ENCODE results near the gene PPM1N.

DNA sequence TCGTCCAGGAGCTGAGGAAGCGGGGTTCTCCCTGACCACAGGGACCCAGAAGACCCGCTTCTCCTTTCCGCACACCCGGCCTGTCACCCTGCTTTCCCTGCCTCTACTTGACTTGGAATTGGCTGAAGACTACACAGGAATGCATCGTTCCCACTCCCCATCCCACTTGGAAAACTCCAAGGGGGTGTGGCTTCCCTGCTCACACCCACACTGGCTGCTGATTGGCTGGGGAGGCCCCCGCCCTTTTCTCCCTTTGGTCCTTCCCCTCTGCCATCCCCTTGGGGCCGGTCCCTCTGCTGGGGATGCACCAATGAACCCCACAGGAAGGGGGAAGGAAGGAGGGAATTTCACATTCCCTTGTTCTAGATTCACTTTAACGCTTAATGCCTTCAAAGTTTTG, 27.9 kb downstream of the PPM1N start:
- no peak for TF ChIP-seq POLR2AphosphoS5 (IDR thresholded peaks at IDR 0.05; ENCODE audit: low read depth)
- TF ChIP-seq, protein P1, sequence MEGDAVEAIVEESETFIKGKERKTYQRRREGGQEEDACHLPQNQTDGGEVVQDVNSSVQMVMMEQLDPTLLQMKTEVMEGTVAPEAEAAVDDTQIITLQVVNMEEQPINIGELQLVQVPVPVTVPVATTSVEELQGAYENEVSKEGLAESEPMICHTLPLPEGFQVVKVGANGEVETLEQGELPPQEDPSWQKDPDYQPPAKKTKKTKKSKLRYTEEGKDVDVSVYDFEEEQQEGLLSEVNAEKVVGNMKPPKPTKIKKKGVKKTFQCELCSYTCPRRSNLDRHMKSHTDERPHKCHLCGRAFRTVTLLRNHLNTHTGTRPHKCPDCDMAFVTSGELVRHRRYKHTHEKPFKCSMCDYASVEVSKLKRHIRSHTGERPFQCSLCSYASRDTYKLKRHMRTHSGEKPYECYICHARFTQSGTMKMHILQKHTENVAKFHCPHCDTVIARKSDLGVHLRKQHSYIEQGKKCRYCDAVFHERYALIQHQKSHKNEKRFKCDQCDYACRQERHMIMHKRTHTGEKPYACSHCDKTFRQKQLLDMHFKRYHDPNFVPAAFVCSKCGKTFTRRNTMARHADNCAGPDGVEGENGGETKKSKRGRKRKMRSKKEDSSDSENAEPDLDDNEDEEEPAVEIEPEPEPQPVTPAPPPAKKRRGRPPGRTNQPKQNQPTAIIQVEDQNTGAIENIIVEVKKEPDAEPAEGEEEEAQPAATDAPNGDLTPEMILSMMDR (IDR thresholded peaks at IDR 0.05; ENCODE audit: insufficient read depth, low read length), result no peak
- no peak for TF ChIP-seq SPI1 (IDR thresholded peaks at IDR 0.05; ENCODE audit: borderline replicate concordance, low read depth)
